Measurements from ENCODE around the gene IFITM10.
A peak's percentile ranks its signal among the peaks of the same experiment; 100 is the strongest.

The IFITM10 gene

DNA sequence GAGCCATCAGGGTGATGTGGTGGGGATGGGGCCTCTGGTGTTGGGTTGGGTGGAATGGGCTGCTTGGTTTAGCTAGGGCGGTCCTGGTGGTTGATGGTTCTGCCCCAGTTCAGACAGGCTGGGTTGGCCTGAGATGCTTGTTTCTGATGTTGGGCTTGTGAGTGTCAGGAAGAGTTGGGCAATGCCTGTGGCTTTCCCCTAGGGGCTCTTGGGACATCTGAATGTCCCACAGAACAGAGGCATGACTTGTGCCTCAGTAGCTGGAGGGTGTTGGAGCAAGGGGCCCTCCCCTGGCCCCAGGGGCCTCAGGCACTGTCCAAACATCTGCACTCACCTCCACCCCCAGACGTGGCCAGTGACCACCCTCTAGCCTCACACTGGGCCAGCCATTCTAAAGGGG, 27.3 kb upstream of the IFITM10 start:
- H3K27ac ChIP-seq (ENCODE audit: low read depth in 2 of 2, low read length in 2 of 2) = no peak overlapping the region
- H3K27me3 ChIP-seq (ENCODE audit: control insufficient read depth in 2 of 2, insufficient read depth in 2 of 2, low read length in 2 of 2) = peaks cover 0 to 6% of the 10 kb centered on the region in 2 donors
- no peak overlapping the region for H3K9ac ChIP-seq (ENCODE audit: low read depth in 1 of 2, low read length in 2 of 2)
- H3K36me3 ChIP-seq (ENCODE audit: control insufficient read depth in 2 of 2, insufficient read depth in 2 of 2, low read length in 2 of 2) = no peaks in the 10 kb centered on the region
- peaks cover 0 to 2% of the 10 kb centered on the region in 2 donors for H3K4me1 ChIP-seq (ENCODE audit: control insufficient read depth in 2 of 2, insufficient read depth in 2 of 2, low read length in 2 of 2)
- no peak overlapping the region for H3K4me3 ChIP-seq (ENCODE audit: low read length in 2 of 2)
- H3K9me3 ChIP-seq (ENCODE audit: control insufficient read depth in 2 of 2, low read length in 2 of 2) = no peaks in the 10 kb centered on the region

- H3K9me3 ChIP-seq (ENCODE audit: control insufficient read depth in 2 of 2, low read length in 2 of 2) = no peaks in the 10 kb centered on the region
- no peak overlapping the region for H3K9ac ChIP-seq (ENCODE audit: low read depth in 1 of 2, low read length in 2 of 2)
- H3K27me3 ChIP-seq (ENCODE audit: control insufficient read depth in 2 of 2, insufficient read depth in 2 of 2, low read length in 2 of 2) = peaks cover 0 to 6% of the 10 kb centered on the region in 2 donors
- H3K36me3 ChIP-seq (ENCODE audit: control insufficient read depth in 2 of 2, insufficient read depth in 2 of 2, low read length in 2 of 2) = no peaks in the 10 kb centered on the region
- H3K4me3 ChIP-seq (ENCODE audit: low read length in 2 of 2) = no peak overlapping the region
- H3K27ac ChIP-seq (ENCODE audit: low read depth in 2 of 2, low read length in 2 of 2) = no peak overlapping the region
- H3K4me1 ChIP-seq (ENCODE audit: control insufficient read depth in 2 of 2, insufficient read depth in 2 of 2, low read length in 2 of 2) = peaks cover 5 to 8% of the 10 kb centered on the region in 2 donors
These were observed 26.7 kb upstream of the IFITM10 start for GRCh38 chr11:1776944-1777715.

GRCh38 chr11:1776331-1776851, 26.0 kb upstream of the IFITM10 start:
- H3K27ac ChIP-seq (ENCODE audit: low read depth in 2 of 2, low read length in 2 of 2) = no peak overlapping the region
- peaks cover 0 to 8% of the 10 kb centered on the region in 2 donors for H3K27me3 ChIP-seq (ENCODE audit: control insufficient read depth in 2 of 2, insufficient read depth in 2 of 2, low read length in 2 of 2)
- no peaks in the 10 kb centered on the region for H3K36me3 ChIP-seq (ENCODE audit: control insufficient read depth in 2 of 2, insufficient read depth in 2 of 2, low read length in 2 of 2)
- H3K9ac ChIP-seq (ENCODE audit: low read depth in 1 of 2, low read length in 2 of 2) = no peak overlapping the region
- peaks cover 7 to 10% of the 10 kb centered on the region in 2 donors for H3K4me1 ChIP-seq (ENCODE audit: control insufficient read depth in 2 of 2, insufficient read depth in 2 of 2, low read length in 2 of 2)
- no peak overlapping the region for H3K4me3 ChIP-seq (ENCODE audit: low read length in 2 of 2)
- no peaks in the 10 kb centered on the region for H3K9me3 ChIP-seq (ENCODE audit: control insufficient read depth in 2 of 2, low read length in 2 of 2)

DNA sequence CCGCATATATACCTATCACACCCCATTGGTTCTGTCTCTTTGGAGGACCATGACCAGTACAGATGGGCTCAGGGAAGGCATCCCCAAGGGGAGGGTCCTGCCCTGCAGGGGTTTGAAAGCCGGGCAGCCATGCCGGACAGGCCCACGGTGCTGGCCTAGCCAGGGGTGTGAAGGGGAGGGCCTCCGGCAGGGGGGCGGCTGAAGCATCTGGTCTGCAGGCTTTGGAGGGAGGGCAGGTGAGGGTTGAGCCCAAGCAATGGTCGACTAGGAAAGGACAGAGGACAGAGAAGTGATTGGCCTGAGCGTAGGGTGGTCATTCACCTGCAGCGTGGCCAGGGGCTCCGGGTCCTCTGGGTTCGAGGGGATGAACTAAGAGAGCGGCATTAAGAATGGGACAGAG, 24.5 kb upstream of the IFITM10 start:
- peaks cover 7 to 11% of the 10 kb centered on the region in 2 donors for H3K4me1 ChIP-seq (ENCODE audit: control insufficient read depth in 2 of 2, insufficient read depth in 2 of 2, low read length in 2 of 2)

DNA sequence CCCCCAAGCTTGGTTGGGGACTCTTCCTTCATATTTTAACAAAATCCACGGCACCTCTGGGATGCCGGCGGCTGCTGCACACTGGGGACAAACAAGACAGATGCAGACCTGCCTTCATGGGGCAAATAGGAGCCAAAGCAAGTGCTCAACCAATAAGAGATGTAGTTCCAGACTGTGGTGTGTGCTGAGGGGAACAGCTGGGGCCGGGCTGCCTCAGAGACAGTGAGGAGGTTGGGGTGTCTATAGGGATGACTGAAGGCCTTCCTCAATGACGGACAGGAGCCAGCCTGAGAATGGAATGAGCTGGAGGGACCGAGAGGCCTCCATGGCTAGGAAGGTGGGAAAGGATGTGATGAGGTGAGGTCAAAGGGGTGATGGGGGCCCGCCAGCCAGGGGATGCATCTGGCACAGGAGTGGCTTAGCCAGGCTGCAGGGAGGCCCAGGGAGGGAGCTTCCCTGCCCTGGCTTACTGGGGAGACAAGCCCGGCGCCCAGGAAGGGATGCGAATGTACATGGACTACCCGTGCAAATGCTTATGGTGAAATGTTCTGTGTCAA, 23.7 kb upstream of the IFITM10 start:
- H3K36me3 ChIP-seq (ENCODE audit: control insufficient read depth in 2 of 2, insufficient read depth in 2 of 2, low read length in 2 of 2) = no peaks in the 10 kb centered on the region

More for the DNA sequence above, 24.5 kb upstream of the IFITM10 start:
- Histone ChIP-seq H3K9me3 (ENCODE audit: control insufficient read depth in 2 of 2, low read length in 2 of 2) (no peaks in the 10 kb centered on the region), H3K9ac (ENCODE audit: low read depth in 1 of 2, low read length in 2 of 2) (no peak overlapping the region), H3K4me3 (ENCODE audit: low read length in 2 of 2) (no peak overlapping the region), H3K36me3 (ENCODE audit: control insufficient read depth in 2 of 2, insufficient read depth in 2 of 2, low read length in 2 of 2) (no peaks in the 10 kb centered on the region), H3K27ac (ENCODE audit: low read depth in 2 of 2, low read length in 2 of 2) (no peak overlapping the region), H3K27me3 (ENCODE audit: control insufficient read depth in 2 of 2, insufficient read depth in 2 of 2, low read length in 2 of 2) (peaks cover 0 to 10% of the 10 kb centered on the region in 2 donors)

GRCh38 chr11:1773131-1773993, 23.0 kb upstream of the IFITM10 start:
- H3K4me3 ChIP-seq (ENCODE audit: low read length in 2 of 2) = no peak overlapping the region
- no peak overlapping the region for H3K9ac ChIP-seq (ENCODE audit: low read depth in 1 of 2, low read length in 2 of 2)
- peaks cover 0 to 3% of the 10 kb centered on the region in 2 donors for H3K27me3 ChIP-seq (ENCODE audit: control insufficient read depth in 2 of 2, insufficient read depth in 2 of 2, low read length in 2 of 2)
- no peaks in the 10 kb centered on the region for H3K9me3 ChIP-seq (ENCODE audit: control insufficient read depth in 2 of 2, low read length in 2 of 2)
- no peaks in the 10 kb centered on the region for H3K36me3 ChIP-seq (ENCODE audit: control insufficient read depth in 2 of 2, insufficient read depth in 2 of 2, low read length in 2 of 2)
- H3K4me1 ChIP-seq (ENCODE audit: control insufficient read depth in 2 of 2, insufficient read depth in 2 of 2, low read length in 2 of 2) = peaks cover 11 to 19% of the 10 kb centered on the region in 2 donors
- H3K27ac ChIP-seq (ENCODE audit: low read depth in 2 of 2, low read length in 2 of 2) = no peak overlapping the region

More for the DNA sequence above, 23.7 kb upstream of the IFITM10 start:
- Histone ChIP-seq H3K4me3 (ENCODE audit: low read length in 2 of 2) (no peak overlapping the region), H3K9me3 (ENCODE audit: control insufficient read depth in 2 of 2, low read length in 2 of 2) (no peaks in the 10 kb centered on the region), H3K27me3 (ENCODE audit: control insufficient read depth in 2 of 2, insufficient read depth in 2 of 2, low read length in 2 of 2) (peaks cover 0 to 7% of the 10 kb centered on the region in 2 donors), H3K4me1 (ENCODE audit: control insufficient read depth in 2 of 2, insufficient read depth in 2 of 2, low read length in 2 of 2) (peaks cover 7 to 16% of the 10 kb centered on the region in 2 donors), H3K9ac (ENCODE audit: low read depth in 1 of 2, low read length in 2 of 2) (no peak overlapping the region), H3K27ac (ENCODE audit: low read depth in 2 of 2, low read length in 2 of 2) (no peak overlapping the region)

- Histone ChIP-seq H3K4me1 (ENCODE audit: control insufficient read depth in 2 of 2, insufficient read depth in 2 of 2, low read length in 2 of 2) (peaks cover 11 to 18% of the 10 kb centered on the region in 2 donors), H3K9me3 (ENCODE audit: control insufficient read depth in 2 of 2, low read length in 2 of 2) (no peaks in the 10 kb centered on the region), H3K27me3 (ENCODE audit: control insufficient read depth in 2 of 2, insufficient read depth in 2 of 2, low read length in 2 of 2) (peaks cover 0 to 3% of the 10 kb centered on the region in 2 donors), H3K36me3 (ENCODE audit: control insufficient read depth in 2 of 2, insufficient read depth in 2 of 2, low read length in 2 of 2) (no peaks in the 10 kb centered on the region), H3K27ac (ENCODE audit: low read depth in 2 of 2, low read length in 2 of 2) (peak overlapping the region in 1 of 2 donors; percentile 1), H3K4me3 (ENCODE audit: low read length in 2 of 2) (no peak overlapping the region), H3K9ac (ENCODE audit: low read depth in 1 of 2, low read length in 2 of 2) (peak overlapping the region in 1 of 2 donors; percentile 24)
These were observed 22.1 kb upstream of the IFITM10 start for GRCh38 chr11:1772270-1773130.

DNA sequence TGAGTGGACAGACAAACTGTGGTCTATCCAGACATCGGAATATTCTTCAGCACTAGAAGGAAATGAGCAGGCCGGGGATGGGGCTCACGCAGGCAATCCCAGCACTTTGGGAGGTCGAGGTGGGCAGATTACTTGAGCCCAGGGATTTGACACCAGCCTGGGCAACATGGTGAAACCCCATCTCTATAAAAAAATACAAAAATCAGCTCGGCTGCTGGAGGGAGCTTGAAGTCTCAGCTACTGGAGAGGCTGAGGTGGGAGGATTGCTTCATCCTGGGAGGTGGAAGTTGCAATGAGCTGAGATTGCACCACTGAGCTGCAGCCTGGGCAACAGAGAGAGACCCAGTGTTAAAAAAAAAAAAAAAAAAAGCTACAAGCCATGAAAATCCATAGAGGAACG, 21.3 kb upstream of the IFITM10 start:
- Histone ChIP-seq H3K4me3 (ENCODE audit: low read length in 2 of 2) (no peak overlapping the region), H3K36me3 (ENCODE audit: control insufficient read depth in 2 of 2, insufficient read depth in 2 of 2, low read length in 2 of 2) (no peaks in the 10 kb centered on the region), H3K4me1 (ENCODE audit: control insufficient read depth in 2 of 2, insufficient read depth in 2 of 2, low read length in 2 of 2) (peaks cover 11 to 17% of the 10 kb centered on the region in 2 donors), H3K27ac (ENCODE audit: low read depth in 2 of 2, low read length in 2 of 2) (no peak overlapping the region), H3K9me3 (ENCODE audit: control insufficient read depth in 2 of 2, low read length in 2 of 2) (no peaks in the 10 kb centered on the region), H3K27me3 (ENCODE audit: control insufficient read depth in 2 of 2, insufficient read depth in 2 of 2, low read length in 2 of 2) (peaks cover 0 to 3% of the 10 kb centered on the region in 2 donors), H3K9ac (ENCODE audit: low read depth in 1 of 2, low read length in 2 of 2) (no peak overlapping the region)

DNA sequence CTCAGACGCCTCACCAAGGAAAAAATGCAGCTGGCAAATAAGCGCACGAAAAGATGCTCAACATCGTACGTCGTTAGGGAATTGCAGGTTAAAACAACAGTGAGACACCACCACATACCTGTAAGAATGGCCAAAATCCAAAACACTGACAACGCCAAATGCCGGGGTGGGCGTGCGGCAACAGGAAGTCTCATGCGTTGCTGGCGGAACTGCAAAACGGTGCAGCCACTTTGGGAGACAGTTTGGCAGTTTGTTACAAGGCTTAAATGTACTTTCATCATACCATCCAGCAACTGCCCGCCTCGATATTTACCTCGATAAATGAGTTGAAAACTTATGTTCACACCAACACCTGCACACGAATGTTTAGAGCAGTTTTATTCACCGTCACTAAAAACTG, 20.9 kb upstream of the IFITM10 start:
- H3K4me1 ChIP-seq (ENCODE audit: control insufficient read depth in 2 of 2, insufficient read depth in 2 of 2, low read length in 2 of 2) = peaks cover 11 to 17% of the 10 kb centered on the region in 2 donors

More for the DNA sequence above, 20.9 kb upstream of the IFITM10 start:
- no peaks in the 10 kb centered on the region for H3K36me3 ChIP-seq (ENCODE audit: control insufficient read depth in 2 of 2, insufficient read depth in 2 of 2, low read length in 2 of 2)
- H3K27me3 ChIP-seq (ENCODE audit: control insufficient read depth in 2 of 2, insufficient read depth in 2 of 2, low read length in 2 of 2) = peaks cover 0 to 3% of the 10 kb centered on the region in 2 donors
- no peak overlapping the region for H3K9ac ChIP-seq (ENCODE audit: low read depth in 1 of 2, low read length in 2 of 2)
- no peak overlapping the region for H3K4me3 ChIP-seq (ENCODE audit: low read length in 2 of 2)
- H3K9me3 ChIP-seq (ENCODE audit: control insufficient read depth in 2 of 2, low read length in 2 of 2) = no peaks in the 10 kb centered on the region
- H3K27ac ChIP-seq (ENCODE audit: low read depth in 2 of 2, low read length in 2 of 2) = no peak overlapping the region

Measured in mucosa of rectum (tissue), 2 donors.